Retinal pigment epithelial cell (primary cell): ENCODE results near the gene ANO7.

Experiments
- DNase-seq: peaks from one replicate; pipeline ENCODE4 v3.0.0-alpha.2; 2010; ENCODE audit warnings: low read depth
- H3K4me3 ChIP-seq: 2 replicates; pipeline ENCODE4 v1.5.1; 2011; ENCODE audit warnings: mild to moderate bottlenecking, low read length, control low read depth, moderate library complexity
- TF ChIP-seq, protein P1 (sequence below): conservative IDR thresholded peaks from 2 replicates; pipeline ENCODE4 v1.5.1; 2011; ENCODE audit warnings: low read depth, low read length, control low read depth, inconsistent platforms

The ANO7 gene

DNA sequence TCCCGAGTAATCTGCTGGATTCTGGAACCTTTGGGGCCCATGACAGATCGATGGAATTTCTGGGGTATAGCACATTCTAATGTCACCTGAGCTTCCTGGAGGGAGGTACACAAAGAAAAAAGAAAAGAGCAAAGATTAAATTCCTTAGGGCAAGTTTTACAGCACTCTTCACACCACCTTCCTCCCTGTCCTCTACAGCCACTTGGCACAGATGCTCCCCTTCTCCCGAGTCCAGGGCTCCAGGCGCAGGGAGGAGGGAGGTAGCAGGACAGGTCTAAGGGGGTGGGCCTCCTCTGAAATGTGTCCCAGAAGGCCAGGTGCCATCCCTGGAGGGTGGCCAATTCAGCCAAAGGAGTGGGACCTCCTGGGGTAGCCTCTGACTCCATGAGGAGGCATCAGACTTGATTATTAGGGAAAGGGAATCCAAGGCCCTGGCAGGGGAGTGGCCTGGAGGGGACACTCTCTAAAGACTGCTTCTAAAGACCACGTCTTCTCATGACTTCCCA, 50.3 kb downstream of the ANO7 start:
- DNase-seq: no peak
- TF ChIP-seq, protein P1, sequence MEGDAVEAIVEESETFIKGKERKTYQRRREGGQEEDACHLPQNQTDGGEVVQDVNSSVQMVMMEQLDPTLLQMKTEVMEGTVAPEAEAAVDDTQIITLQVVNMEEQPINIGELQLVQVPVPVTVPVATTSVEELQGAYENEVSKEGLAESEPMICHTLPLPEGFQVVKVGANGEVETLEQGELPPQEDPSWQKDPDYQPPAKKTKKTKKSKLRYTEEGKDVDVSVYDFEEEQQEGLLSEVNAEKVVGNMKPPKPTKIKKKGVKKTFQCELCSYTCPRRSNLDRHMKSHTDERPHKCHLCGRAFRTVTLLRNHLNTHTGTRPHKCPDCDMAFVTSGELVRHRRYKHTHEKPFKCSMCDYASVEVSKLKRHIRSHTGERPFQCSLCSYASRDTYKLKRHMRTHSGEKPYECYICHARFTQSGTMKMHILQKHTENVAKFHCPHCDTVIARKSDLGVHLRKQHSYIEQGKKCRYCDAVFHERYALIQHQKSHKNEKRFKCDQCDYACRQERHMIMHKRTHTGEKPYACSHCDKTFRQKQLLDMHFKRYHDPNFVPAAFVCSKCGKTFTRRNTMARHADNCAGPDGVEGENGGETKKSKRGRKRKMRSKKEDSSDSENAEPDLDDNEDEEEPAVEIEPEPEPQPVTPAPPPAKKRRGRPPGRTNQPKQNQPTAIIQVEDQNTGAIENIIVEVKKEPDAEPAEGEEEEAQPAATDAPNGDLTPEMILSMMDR: no peak
- H3K4me3 ChIP-seq: no peak overlapping the region

DNA sequence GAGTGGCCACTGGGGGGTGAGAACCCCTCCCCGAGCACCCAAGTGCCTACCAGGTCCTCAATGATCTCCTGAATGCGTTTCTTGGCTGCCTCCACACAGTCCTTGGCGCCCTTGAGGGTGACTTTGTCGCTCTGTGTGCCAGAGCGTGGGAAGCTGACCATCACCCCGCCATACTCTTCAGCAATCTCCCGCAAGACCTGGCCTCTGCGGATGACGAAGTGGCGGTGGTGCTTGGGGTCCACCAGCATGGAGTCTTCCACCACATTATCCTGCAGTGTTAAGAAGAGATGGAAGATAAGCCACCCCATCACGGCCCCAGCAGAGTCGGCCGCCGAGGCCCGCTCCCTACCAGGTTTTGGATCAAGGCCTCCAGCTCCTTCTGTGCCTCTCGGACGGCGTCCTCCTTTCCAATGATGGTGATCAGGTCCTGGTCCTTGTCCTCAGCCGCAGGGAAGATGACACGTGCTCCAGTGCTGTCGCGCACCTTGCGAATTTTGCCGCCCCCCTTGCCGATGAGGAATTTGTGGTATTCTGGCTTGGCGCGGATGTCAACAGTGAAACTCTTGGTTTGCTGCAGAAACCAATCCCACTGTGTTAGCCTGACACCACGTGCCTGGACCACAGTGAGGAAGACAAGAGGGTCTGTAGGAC, 51.2 kb downstream of the ANO7 start:
- TF ChIP-seq, protein P1: no peak
- DNase-seq: no peak
- no peak overlapping the region for H3K4me3 ChIP-seq

DNA sequence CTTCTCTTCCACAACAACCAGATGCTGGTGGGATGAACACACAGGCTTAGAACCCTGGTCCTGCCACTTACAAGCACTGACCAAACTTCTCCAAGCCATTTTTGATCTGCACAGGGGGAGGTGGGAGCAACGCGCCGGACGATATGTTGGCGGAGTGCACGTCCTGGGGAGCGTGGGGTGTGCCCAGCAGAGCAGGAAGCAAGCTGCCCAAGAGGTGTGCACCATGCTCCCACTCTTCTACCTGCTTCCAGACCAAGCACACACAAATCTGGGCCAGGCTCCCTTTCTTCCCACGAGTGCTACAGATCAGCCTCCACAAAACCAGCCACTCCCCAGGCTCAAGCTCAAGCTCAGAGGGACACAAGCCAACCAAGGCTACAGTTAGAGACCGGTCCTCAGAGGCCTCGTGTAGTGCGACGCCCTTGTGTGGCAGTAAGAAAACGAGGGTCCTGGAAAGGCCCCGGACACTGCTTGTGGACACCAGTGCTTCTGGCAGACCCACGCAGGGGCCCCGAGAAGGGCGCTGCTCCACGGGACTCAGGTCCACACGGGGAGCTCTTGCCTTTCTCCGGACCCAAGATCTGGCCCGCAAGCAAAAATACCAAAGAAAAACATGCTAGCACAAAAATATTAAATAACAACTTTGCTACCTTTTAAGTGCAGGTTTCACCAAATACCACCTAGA, 52.0 kb downstream of the ANO7 start:
- TF ChIP-seq, protein P1: no peak
- no peak overlapping the region for H3K4me3 ChIP-seq
- DNase-seq: no peak

DNA sequence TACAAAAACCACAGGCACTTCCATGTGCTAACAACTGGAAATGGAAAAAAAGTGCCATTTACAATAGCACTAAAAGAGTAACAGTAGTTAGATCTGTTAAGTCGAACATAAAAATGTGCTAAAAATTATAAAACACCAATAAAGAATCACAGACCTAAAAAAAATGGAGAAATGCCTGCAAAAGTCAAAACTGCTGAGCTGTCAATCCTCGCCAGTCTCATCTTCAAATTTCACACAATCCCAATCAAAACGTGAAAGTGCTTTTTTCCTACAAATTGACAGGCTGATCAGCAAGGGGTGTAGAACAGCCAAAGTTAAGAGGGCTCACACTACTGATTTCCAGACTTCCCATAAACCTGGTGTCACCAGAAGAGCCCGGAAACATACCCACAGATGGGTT, 53.2 kb downstream of the ANO7 start:
- TF ChIP-seq, protein P1: no peak
- no peak for DNase-seq
- H3K4me3 ChIP-seq: no peak overlapping the region

DNA sequence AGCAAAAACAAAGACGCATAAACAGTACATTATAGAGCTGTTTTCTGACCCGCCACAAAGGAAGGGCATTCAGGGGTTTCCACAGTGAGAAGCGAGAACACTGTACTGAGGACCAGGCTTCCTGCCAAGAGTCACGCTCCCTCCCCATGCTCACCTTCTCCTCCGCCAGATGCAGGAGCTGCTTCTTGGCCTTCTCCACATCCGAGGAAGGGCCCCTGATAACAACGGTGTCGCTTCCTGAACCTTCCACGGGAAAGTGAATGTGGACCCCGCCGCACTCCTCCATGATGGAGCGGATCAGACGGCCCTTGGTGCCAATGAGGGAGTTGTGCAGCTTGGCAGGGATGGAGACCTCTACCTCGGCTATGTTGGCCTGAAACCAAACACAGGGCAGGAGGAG, 53.8 kb downstream of the ANO7 start:
- H3K4me3 ChIP-seq: no peak overlapping the region
- no peak for DNase-seq
- TF ChIP-seq, protein P1: no peak

DNA sequence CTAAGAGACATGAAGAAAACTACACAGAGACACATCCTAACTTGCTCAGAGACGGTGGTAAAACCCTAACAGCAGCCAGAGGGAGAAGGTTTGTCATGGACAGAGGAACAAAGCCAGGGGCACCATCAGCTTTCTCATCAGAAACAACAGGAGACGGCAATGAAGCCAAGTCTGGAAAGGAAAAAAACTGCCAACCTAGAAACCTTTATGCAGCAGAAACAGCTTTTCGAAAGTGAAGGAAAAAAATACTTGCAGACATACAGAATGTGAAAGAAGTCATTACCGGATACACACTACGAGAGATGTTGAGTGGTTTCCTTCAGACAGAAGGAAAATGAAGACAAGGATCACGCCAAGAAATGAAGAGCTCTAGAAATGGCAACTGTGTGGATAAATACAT, 55.9 kb downstream of the ANO7 start:
- H3K4me3 ChIP-seq: no peak overlapping the region
- TF ChIP-seq, protein P1: no peak
- no peak for DNase-seq

DNA sequence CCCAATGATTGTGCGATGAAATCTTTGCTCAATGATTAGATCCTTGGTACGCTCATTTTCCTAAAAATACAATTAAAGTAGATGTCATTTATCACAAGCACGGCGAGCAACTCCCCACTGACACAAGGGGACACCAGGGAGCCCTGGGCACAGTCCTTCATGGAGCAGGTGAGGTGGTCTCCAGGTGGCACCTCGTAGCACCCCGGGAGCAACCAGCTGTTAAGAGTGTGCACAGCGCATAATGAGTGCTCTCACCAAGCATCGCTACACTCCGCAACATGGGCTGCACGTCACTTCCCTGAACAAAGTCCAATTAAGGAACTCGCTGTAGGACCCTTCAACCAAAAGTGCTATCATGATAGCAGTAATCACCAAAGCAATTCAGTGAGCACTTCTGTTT, 59.8 kb downstream of the ANO7 start:
- no peak for DNase-seq
- H3K4me3 ChIP-seq: no peak overlapping the region
- TF ChIP-seq, protein P1: no peak
